ENCODE measurements around the gene TRAF5. TPM values are rescaled to one million over a fixed set of nuclear protein-coding genes. Genes with fewer than 3 reads are reported as not detected.
A peak's percentile ranks its signal among the peaks of the same experiment; 100 is the strongest.
"Not testable (repeated sequence)": the region's sequence is repeated elsewhere in the genome, so short reads cannot be mapped to it uniquely, and the experiment has no call there.

Gene TRAF5
- total RNA-seq, 6 experiments from 2014 or later, result 7.7 to 12.3 (median 8.7) TPM

DNA sequence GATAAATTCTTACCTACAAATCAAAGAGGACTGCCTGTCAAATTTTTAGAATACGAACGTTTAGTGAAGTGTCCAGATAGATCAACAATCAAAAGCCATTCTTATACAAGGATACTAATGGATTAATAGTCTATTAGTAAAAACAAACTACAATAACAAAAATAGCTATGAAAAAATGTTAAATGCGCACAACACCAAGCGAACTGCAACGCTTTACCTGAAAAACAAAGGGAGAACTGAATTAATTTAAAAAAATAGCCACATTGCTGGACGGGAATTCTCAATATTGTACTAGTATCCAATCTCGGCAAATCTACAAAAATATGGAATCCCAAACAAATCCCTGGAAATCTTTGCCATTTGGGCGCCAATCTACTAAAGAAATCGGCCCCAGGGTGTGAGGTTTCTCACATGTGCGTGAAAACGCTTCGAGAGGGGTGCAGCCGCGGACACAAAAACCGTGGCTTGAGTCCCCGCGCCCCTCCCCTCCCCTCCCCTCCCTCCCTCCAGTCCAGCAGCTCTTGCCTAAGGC is 55.6 kb downstream of the TRAF5 start:
- peak overlapping the region; percentile 100 for H3K27ac Mint-ChIP-seq
- TF ChIP-seq, protein P1, sequence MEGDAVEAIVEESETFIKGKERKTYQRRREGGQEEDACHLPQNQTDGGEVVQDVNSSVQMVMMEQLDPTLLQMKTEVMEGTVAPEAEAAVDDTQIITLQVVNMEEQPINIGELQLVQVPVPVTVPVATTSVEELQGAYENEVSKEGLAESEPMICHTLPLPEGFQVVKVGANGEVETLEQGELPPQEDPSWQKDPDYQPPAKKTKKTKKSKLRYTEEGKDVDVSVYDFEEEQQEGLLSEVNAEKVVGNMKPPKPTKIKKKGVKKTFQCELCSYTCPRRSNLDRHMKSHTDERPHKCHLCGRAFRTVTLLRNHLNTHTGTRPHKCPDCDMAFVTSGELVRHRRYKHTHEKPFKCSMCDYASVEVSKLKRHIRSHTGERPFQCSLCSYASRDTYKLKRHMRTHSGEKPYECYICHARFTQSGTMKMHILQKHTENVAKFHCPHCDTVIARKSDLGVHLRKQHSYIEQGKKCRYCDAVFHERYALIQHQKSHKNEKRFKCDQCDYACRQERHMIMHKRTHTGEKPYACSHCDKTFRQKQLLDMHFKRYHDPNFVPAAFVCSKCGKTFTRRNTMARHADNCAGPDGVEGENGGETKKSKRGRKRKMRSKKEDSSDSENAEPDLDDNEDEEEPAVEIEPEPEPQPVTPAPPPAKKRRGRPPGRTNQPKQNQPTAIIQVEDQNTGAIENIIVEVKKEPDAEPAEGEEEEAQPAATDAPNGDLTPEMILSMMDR (IDR thresholded peaks at IDR 0.05), result no peak

DNA sequence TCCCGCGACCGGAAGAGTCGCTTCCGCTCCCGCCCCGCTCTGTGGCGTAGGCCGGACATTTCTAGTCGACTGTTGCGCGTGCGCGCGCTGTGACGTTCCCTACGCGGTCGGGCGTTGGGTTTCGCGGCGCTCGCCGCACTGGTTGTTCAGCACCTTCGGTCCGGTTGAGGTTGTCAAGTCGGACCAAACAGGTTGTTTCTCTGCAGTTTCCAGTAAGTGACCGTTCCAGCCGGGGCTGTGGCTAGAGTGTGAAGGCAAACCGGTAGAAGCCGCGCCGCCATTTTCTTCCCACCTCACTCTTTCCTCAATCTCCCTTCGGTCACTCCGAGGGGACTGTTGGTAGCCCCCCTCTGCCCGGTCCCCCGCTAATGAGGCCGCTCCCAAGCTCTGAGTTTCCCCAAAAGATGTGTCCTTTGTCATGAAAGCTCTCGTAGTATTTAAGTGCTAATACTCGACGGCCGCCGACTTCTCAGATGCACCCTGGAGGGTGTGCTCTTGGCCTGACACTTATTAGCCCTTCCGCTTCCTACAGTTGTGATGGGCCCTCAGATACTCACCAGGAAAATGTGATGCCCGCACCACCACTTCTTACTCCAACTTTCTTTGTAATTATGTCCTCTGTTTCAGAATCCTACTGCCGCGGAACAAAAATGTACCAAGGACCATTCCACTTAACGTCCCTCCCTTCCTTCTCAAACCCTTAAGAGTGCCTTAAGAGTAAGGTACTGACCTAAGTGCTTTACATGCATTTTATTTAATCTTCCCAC is 56.3 kb downstream of the TRAF5 start:
- no peaks in the 10 kb centered on the region; the same call in 1 of the 2 replicates for H3K36me3 Mint-ChIP-seq (ENCODE audit: low read depth)
- TF ChIP-seq, protein P1 (IDR thresholded peaks at IDR 0.05), result no peak
- peak overlapping the region; percentile 95 for H3K4me3 Mint-ChIP-seq
- H3K4me1 Mint-ChIP-seq (ENCODE audit: low read depth), result peaks cover 31% of the 10 kb centered on the region
- DNase-seq, result peak; percentile 86
- H3K27ac Mint-ChIP-seq, result peak overlapping the region; percentile 100
- H3K27me3 Mint-ChIP-seq (ENCODE audit: insufficient read depth), result no peaks in the 10 kb centered on the region
- H3K9me3 Mint-ChIP-seq, result no peaks in the 10 kb centered on the region

More for the DNA sequence above, 55.6 kb downstream of the TRAF5 start:
- H3K9me3 Mint-ChIP-seq, result no peaks in the 10 kb centered on the region
- H3K4me1 Mint-ChIP-seq (ENCODE audit: low read depth), result peaks cover 38% of the 10 kb centered on the region
- no peak for DNase-seq
- H3K4me3 Mint-ChIP-seq, result peak overlapping the region; percentile 95
- no peaks in the 10 kb centered on the region for H3K27me3 Mint-ChIP-seq (ENCODE audit: insufficient read depth)
- H3K36me3 Mint-ChIP-seq (ENCODE audit: low read depth), result no peaks in the 10 kb centered on the region; the same call in 1 of the 2 replicates

DNA sequence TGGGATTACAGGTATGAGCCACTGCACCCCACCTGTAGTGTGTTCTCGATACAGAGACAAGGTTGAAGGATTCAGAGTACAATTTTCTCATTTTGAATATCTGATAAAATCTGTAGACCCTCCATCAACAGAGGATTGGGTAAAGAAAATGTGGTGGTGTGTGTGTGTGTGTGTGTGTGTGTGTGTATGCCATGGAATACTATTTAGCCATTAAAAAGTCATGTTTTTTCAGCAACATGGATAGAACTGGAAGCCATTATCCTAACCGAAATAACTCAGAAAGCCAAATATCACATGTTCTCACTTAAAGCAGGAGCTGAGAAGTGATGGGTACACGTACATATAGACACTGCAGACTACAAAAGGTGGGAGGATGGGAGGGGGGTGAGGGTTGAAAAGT is 57.9 kb downstream of the TRAF5 start:
- no peak for DNase-seq
- H3K27ac Mint-ChIP-seq, result no peak overlapping the region
- H3K9me3 Mint-ChIP-seq, result no peaks in the 10 kb centered on the region
- no peaks in the 10 kb centered on the region for H3K27me3 Mint-ChIP-seq (ENCODE audit: insufficient read depth)
- no peaks in the 10 kb centered on the region for H3K36me3 Mint-ChIP-seq (ENCODE audit: low read depth)
- no peak overlapping the region for H3K4me3 Mint-ChIP-seq
- H3K4me1 Mint-ChIP-seq (ENCODE audit: low read depth), result peaks cover 20% of the 10 kb centered on the region
- TF ChIP-seq, protein P1 (IDR thresholded peaks at IDR 0.05), result no peak

DNA sequence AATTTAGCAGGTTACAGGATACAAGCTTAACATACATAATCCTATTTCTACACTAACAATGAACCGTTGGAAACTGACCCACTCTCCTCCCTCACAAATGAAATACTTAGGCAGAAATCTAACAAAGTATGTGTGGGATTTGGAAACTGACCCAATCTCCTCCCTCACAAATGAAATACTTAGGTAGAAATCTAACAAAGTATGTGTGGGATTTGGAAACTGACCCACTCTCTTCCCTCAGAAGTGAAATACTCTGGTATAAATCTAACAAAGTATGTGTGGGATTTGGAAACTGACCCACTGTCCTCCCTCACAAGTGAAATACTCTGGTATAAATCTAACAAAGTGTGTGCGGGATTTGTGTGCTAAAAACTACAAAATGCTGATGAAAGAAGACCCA is 60.3 kb downstream of the TRAF5 start:
- DNase-seq, result no peak
- TF ChIP-seq, protein P1 (IDR thresholded peaks at IDR 0.05), result no peak
- H3K36me3 Mint-ChIP-seq (ENCODE audit: low read depth), result no peaks in the 10 kb centered on the region
- peaks cover 15% of the 10 kb centered on the region for H3K4me1 Mint-ChIP-seq (ENCODE audit: low read depth)
- no peak overlapping the region for H3K4me3 Mint-ChIP-seq
- H3K27ac Mint-ChIP-seq, result no peak overlapping the region
- H3K27me3 Mint-ChIP-seq (ENCODE audit: insufficient read depth), result no peaks in the 10 kb centered on the region
- no peaks in the 10 kb centered on the region for H3K9me3 Mint-ChIP-seq

DNA sequence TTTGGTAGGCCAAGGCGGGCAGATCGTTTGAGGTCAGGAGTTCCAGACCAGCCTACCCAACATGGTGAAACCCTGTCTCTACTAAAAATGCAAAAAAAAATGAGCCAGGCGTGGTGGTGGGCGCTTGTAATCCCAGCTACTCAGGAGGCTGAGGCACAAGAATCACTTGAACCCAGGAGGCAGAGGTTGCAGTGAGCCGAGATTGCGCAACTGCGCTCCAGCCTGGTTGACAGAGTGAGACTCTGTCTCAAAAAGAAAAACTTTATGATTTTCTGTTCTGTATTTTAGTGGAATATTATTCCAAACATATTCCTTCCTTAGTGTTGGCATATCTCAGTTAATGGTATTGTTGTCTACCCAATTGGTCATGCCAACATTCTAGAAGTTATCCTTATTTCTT is 64.2 kb downstream of the TRAF5 start:
- not testable (repeated sequence) for H3K27ac Mint-ChIP-seq; H3K9me3 Mint-ChIP-seq; H3K4me3 Mint-ChIP-seq; H3K27me3 Mint-ChIP-seq (ENCODE audit: insufficient read depth); H3K4me1 Mint-ChIP-seq (ENCODE audit: low read depth); DNase-seq; H3K36me3 Mint-ChIP-seq (ENCODE audit: low read depth)

DNA sequence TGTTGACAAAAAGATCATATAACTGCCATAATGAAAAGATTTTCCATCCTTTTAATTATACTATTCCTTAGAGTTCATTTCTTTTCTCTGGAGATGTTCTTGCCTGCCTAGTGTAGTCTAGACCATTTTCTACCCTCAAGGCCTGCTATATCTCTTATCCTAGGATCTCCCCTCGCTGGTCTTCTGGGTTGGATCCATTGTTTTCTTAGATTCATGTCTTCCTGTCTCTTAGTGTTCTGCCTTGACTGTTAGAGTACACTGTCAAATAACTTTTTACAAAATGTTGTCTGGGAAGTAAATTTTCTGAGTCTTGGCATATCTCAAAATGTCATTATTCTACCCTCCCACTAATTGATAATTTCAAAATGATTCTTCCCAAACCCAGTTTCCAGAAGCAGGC is 66.6 kb downstream of the TRAF5 start:
- H3K4me3 Mint-ChIP-seq, result no peak overlapping the region
- no peaks in the 10 kb centered on the region for H3K27me3 Mint-ChIP-seq (ENCODE audit: insufficient read depth)
- TF ChIP-seq, protein P1 (IDR thresholded peaks at IDR 0.05), result no peak
- DNase-seq, result no peak
- H3K9me3 Mint-ChIP-seq, result no peaks in the 10 kb centered on the region
- H3K27ac Mint-ChIP-seq, result no peak overlapping the region
- no peaks in the 10 kb centered on the region for H3K36me3 Mint-ChIP-seq (ENCODE audit: low read depth)
- H3K4me1 Mint-ChIP-seq (ENCODE audit: low read depth), result no peaks in the 10 kb centered on the region

DNA sequence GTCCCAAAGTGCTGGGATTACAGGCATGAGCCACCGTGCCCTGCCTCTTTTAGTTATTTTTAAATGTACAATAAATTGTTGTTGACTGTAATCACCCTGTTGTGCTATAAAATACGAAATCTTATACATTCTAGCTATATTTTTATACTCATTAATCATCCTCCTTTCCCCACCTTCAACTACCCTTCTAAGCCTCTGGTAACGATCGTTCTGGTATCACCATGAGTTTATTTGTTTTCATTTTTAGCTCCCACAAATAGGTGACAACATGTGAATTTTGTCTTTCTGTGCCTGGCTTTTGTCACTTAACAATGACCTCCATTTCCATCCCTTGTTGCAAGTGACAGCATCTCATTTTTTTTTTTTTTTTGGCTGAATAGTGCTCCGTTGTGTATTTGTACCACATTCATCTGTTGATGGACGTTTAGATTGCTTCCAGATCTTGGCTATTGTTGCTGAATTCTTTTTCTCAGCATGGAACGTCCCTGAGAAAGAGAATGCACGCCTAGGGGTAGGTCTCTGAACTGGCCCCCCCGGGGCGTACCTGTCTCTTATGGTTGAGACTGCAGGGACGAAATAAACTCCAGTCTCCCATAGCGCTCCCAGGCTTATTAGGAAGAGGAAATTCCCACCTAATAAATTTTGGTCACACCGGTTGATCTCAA is 71.8 kb downstream of the TRAF5 start:
- H3K27ac Mint-ChIP-seq; H3K4me1 Mint-ChIP-seq (ENCODE audit: low read depth); DNase-seq: not testable (repeated sequence)

DNA sequence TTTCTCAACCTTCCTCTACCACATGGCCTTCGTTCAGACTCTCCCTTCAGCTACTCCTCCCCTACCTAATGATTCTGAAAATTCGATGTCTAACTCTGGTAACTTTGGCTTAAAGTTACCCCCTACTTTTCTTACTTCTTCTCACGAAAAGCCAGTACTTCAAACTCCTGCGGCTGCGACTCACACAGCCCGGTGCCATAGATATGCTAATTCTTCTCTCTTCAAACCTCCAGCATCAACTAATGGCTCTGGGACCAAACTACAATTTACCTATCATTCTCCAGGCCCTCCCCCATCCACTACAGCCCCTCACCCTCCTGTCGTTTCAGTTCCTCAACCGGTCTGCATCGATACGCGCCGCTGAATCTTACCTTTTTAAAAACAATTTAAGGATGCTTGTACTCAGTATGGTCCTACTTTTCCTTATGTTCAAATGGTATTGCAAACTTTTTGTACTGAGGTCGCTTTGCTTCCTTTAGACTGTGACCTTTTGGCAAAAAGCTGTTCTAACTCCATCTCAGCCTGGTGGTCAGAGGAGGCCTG is 73.3 kb downstream of the TRAF5 start:
- not testable (repeated sequence) for H3K4me3 Mint-ChIP-seq; H3K27me3 Mint-ChIP-seq (ENCODE audit: insufficient read depth); DNase-seq; H3K4me1 Mint-ChIP-seq (ENCODE audit: low read depth); H3K27ac Mint-ChIP-seq; H3K9me3 Mint-ChIP-seq
- peaks cover 21% of the 10 kb centered on the region for H3K36me3 Mint-ChIP-seq (ENCODE audit: low read depth)

More for the DNA sequence above, 71.8 kb downstream of the TRAF5 start:
- not testable (repeated sequence) for H3K9me3 Mint-ChIP-seq; H3K27me3 Mint-ChIP-seq (ENCODE audit: insufficient read depth); H3K4me3 Mint-ChIP-seq
- peaks cover 18% of the 10 kb centered on the region for H3K36me3 Mint-ChIP-seq (ENCODE audit: low read depth)

Measured in HFFc6 (cell line).